Measurements from ENCODE around the gene WDR31.
"Not testable (repeated sequence)": the region's sequence is repeated elsewhere in the genome, so short reads cannot be mapped to it uniquely, and the experiment has no call there.

Gene WDR31

GRCh38 chr9:113340011-113340699, at the start of gene WDR31:
TSS of gene WDR31 (minus strand) at chr9:113340275. CDS start at chr9:113332022, 8,253 bp downstream.
- DNase-seq (ENCODE audit: extremely low read depth in 1 of 2, low read depth in 1 of 2), result peak; percentile 70 to 74

GRCh38 chr9:113389451-113389850, 49.4 kb upstream of the WDR31 start:
- no peak for DNase-seq (ENCODE audit: extremely low read depth in 1 of 2, low read depth in 1 of 2)

GRCh38 chr9:113388833-113389232, 48.8 kb upstream of the WDR31 start:
- DNase-seq (ENCODE audit: extremely low read depth in 1 of 2, low read depth in 1 of 2), result no peak

GRCh38 chr9:113387560-113388230, 47.6 kb upstream of the WDR31 start:
- no peak for DNase-seq (ENCODE audit: extremely low read depth in 1 of 2, low read depth in 1 of 2)

GRCh38 chr9:113386571-113387393, 46.7 kb upstream of the WDR31 start:
- DNase-seq (ENCODE audit: extremely low read depth in 1 of 2, low read depth in 1 of 2), result no peak

GRCh38 chr9:113381909-113382411, 41.9 kb upstream of the WDR31 start:
- DNase-seq (ENCODE audit: extremely low read depth in 1 of 2, low read depth in 1 of 2), result no peak

- not testable (repeated sequence) for DNase-seq (ENCODE audit: extremely low read depth in 1 of 2, low read depth in 1 of 2)
These were observed 41.4 kb upstream of the WDR31 start for GRCh38 chr9:113381441-113381840.

GRCh38 chr9:113380869-113381378, 40.8 kb upstream of the WDR31 start:
- DNase-seq (ENCODE audit: extremely low read depth in 1 of 2, low read depth in 1 of 2), result no peak

- DNase-seq (ENCODE audit: extremely low read depth in 1 of 2, low read depth in 1 of 2), result not testable (repeated sequence)
These were observed 39.7 kb upstream of the WDR31 start for GRCh38 chr9:113379829-113380210.

GRCh38 chr9:113379094-113379828, 39.2 kb upstream of the WDR31 start:
- DNase-seq (ENCODE audit: extremely low read depth in 1 of 2, low read depth in 1 of 2), result not testable (repeated sequence)

- peak; percentile 64 to 68 for DNase-seq (ENCODE audit: extremely low read depth in 1 of 2, low read depth in 1 of 2)
These were observed 36.8 kb upstream of the WDR31 start, which contains the start of gene HDHD3 for GRCh38 chr9:113376634-113377567. TSS of gene HDHD3 (minus strand) at chr9:113376986. CDS start at chr9:113374354, 2,632 bp downstream.

GRCh38 chr9:113375057-113376023, 35.3 kb upstream of the WDR31 start:
- DNase-seq (ENCODE audit: extremely low read depth in 1 of 2, low read depth in 1 of 2), result no peak

GRCh38 chr9:113373676-113374392, 33.8 kb upstream of the WDR31 start:
- no peak for DNase-seq (ENCODE audit: extremely low read depth in 1 of 2, low read depth in 1 of 2)

- no peak for DNase-seq (ENCODE audit: extremely low read depth in 1 of 2, low read depth in 1 of 2)
These were observed 33.2 kb upstream of the WDR31 start for GRCh38 chr9:113373256-113373655.

- DNase-seq (ENCODE audit: extremely low read depth in 1 of 2, low read depth in 1 of 2), result no peak
These were observed 32.0 kb upstream of the WDR31 start for GRCh38 chr9:113372059-113372458.

- no peak for DNase-seq (ENCODE audit: extremely low read depth in 1 of 2, low read depth in 1 of 2)
These were observed 30.8 kb upstream of the WDR31 start for GRCh38 chr9:113370806-113371325.

- no peak for DNase-seq (ENCODE audit: extremely low read depth in 1 of 2, low read depth in 1 of 2)
These were observed 29.7 kb upstream of the WDR31 start for GRCh38 chr9:113369855-113370140.
